ENCODE measurements around the gene FGF11.

The FGF11 gene

GRCh38 chr17:7426203-7426863 is 13.0 kb upstream of the FGF11 start:
- no peak for DNase-seq (ENCODE audit: low read depth, low spot score)
- TF ChIP-seq, protein P1, sequence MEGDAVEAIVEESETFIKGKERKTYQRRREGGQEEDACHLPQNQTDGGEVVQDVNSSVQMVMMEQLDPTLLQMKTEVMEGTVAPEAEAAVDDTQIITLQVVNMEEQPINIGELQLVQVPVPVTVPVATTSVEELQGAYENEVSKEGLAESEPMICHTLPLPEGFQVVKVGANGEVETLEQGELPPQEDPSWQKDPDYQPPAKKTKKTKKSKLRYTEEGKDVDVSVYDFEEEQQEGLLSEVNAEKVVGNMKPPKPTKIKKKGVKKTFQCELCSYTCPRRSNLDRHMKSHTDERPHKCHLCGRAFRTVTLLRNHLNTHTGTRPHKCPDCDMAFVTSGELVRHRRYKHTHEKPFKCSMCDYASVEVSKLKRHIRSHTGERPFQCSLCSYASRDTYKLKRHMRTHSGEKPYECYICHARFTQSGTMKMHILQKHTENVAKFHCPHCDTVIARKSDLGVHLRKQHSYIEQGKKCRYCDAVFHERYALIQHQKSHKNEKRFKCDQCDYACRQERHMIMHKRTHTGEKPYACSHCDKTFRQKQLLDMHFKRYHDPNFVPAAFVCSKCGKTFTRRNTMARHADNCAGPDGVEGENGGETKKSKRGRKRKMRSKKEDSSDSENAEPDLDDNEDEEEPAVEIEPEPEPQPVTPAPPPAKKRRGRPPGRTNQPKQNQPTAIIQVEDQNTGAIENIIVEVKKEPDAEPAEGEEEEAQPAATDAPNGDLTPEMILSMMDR (IDR thresholded peaks at IDR 0.05; ENCODE audit: insufficient read depth, low read length, missing control alignments): no peak
- H3K4me3 ChIP-seq (ENCODE audit: low read depth, low read length): no peak overlapping the region
- ChIA-PET POLR2A (no interaction called here), CTCF (interaction anchor here (3.4 kb wide), 1 partner anchor 10 kb away, joined by 10 read pairs; no protein-coding TSS in a partner anchor)

- TF ChIP-seq, protein P1 (IDR thresholded peaks at IDR 0.05; ENCODE audit: insufficient read depth, low read length, missing control alignments): no peak
- H3K4me3 ChIP-seq (ENCODE audit: low read depth, low read length): no peak overlapping the region
- DNase-seq (ENCODE audit: low read depth, low spot score): no peak
- ChIA-PET POLR2A (no interaction called here), CTCF (interaction anchor here (1.4 kb wide), 1 partner anchor 133 kb away, joined by 3 read pairs; no protein-coding TSS in a partner anchor)
These were observed 12.3 kb upstream of the FGF11 start for GRCh38 chr17:7426896-7427489.

GRCh38 chr17:7427549-7427948 is 11.8 kb upstream of the FGF11 start:
- ChIA-PET POLR2A (no interaction called here), CTCF (interaction anchor here (1.4 kb wide), 1 partner anchor 133 kb away, joined by 3 read pairs; no protein-coding TSS in a partner anchor)
- no peak for DNase-seq (ENCODE audit: low read depth, low spot score)
- TF ChIP-seq, protein P1 (IDR thresholded peaks at IDR 0.05; ENCODE audit: insufficient read depth, low read length, missing control alignments): no peak
- H3K4me3 ChIP-seq (ENCODE audit: low read depth, low read length): no peak overlapping the region

DNA sequence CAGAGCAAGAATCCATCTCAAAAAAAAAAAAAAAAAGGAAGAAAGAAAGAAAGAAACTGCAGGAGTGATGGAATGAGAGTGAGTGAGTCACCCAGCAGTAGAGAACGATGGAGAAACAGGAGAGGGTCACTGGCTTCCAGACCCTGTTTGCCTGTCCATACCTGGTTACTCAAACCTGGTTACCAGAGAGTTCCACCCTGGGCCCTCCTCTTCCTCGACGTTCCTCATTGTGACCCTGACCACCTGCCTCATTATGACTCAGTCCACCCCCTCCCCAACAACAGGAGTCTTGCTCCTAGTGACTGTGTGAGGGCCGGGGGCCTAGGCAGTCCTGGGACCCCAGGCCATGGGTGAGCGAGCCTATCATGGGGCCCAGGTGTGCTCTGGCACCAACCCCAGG is 10.8 kb upstream of the FGF11 start, which contains the start of gene SPEM3:
TSS of gene SPEM3 (plus strand) at position 301 of the 400 bp plus-strand sequence. CDS start at position 347, 46 bp downstream.
- POLR2A ChIA-PET: interaction anchor here (0.6 kb wide), 1 partner anchor 8 kb away, joined by 3 read pairs; no protein-coding TSS in a partner anchor
- CTCF ChIA-PET: interaction anchor here (0.6 to 0.7 kb wide), 2 partner anchors 17 to 86 kb away, joined by 3 to 4 read pairs; no protein-coding TSS in a partner anchor
- H3K4me3 ChIP-seq (ENCODE audit: low read depth, low read length): no peak within 1 kb of the TSS
- DNase-seq (ENCODE audit: low read depth, low spot score): no peak
- TF ChIP-seq, protein P1 (IDR thresholded peaks at IDR 0.05; ENCODE audit: insufficient read depth, low read length, missing control alignments): no peak

GRCh38 chr17:7429722-7430121 is 9.6 kb upstream of the FGF11 start:
- TF ChIP-seq, protein P1 (IDR thresholded peaks at IDR 0.05; ENCODE audit: insufficient read depth, low read length, missing control alignments): no peak
- DNase-seq (ENCODE audit: low read depth, low spot score): no peak
- ChIA-PET CTCF (no interaction called here), POLR2A (no interaction called here)
- no peak overlapping the region for H3K4me3 ChIP-seq (ENCODE audit: low read depth, low read length)

DNA sequence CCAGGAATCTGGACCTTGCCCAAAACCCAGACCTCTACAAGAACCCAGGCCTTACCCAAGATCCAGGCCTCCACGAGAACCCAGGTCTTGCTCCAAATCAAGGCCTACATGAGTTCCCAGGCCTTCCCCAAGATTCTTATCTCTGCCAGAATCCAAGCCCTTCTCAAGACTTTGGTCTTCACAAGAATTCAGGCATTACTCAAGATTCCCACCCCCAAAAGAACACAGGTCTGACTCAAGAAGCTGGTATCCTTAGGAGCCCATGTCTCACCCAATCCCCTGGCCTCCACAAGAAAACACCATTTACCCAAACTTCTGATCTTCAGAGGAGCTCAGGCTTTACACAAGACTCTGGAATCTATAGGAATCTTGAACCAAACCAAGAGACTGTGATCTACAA is 8.1 kb upstream of the FGF11 start:
- POLR2A ChIA-PET: no interaction called here
- TF ChIP-seq, protein P1 (IDR thresholded peaks at IDR 0.05; ENCODE audit: insufficient read depth, low read length, missing control alignments): no peak
- CTCF ChIA-PET: interaction anchor here (1.9 kb wide), 1 partner anchor 75 kb away, joined by 7 read pairs; the partner anchor contains the start of gene TMEM95

More for the DNA sequence above, 8.1 kb upstream of the FGF11 start:
- no peak overlapping the region for H3K4me3 ChIP-seq (ENCODE audit: low read depth, low read length)
- no peak for DNase-seq (ENCODE audit: low read depth, low spot score)
